HCT116 (cell line): ENCODE measurements around the gene SLC45A2. TPM values are rescaled to one million over a fixed set of nuclear protein-coding genes. Genes with fewer than 3 reads are reported as not detected.

ENCODE experiments used
- ATAC-seq: fragments of 200-7000 bp; cut with Tn5 transposase; 2 replicates; pipeline ENCODE4 v1.9.1; 2020; ENCODE audit warnings: mild to moderate bottlenecking, moderate library complexity
- BruUV-seq: library from RNA; stranded (reverse); fragments of 400-500 nt; replicated peaks from 2 replicates; lab custom pipeline; 2021; lab: Mats Ljungman, UMichigan
- CTCF ChIA-PET: fragments of 300-600 bp; sonication (Branson Sonifier 250); formaldehyde crosslinking; loops from one replicate; lab custom pipeline; 2021; ENCODE audit warnings: antibody characterized with exemption; lab: Charles Lee
- POLR2A ChIA-PET: fragments of 300-600, 350-600 bp; sonication (Branson Sonifier 250); formaldehyde crosslinking; loops from one replicate; lab custom pipeline; 2021; ENCODE audit warnings: antibody characterized with exemption; lab: Charles Lee
- RAD21 ChIA-PET, 2 experiments: fragments of 300-600 bp; sonication (Branson Sonifier 250); formaldehyde crosslinking; loops; one replicate each; lab custom pipeline; 2023; ENCODE audit warnings: low total read pairs in 2 of 2; ENCODE audit not compliant: uncharacterized antibody in 2 of 2, unreplicated experiment in 2 of 2, low non-redundant PET in 1 of 2; lab: Charles Lee
- DNase-seq: peaks from one replicate; pipeline ENCODE4 v3.0.0-alpha.2; 2010; ENCODE audit warnings: low read depth, low spot score
- H2AFZ ChIP-seq: fragments of 200-600 bp; shearing (Covaris generic), sonication (generic); 2 replicates; pipeline ENCODE4 v1.6.1; 2017; ENCODE audit warnings: low read depth, mixed run types, mixed read lengths, antibody characterized with exemption, low read length; ENCODE audit not compliant: poor library complexity, severe bottlenecking
- H3K27ac ChIP-seq: 2 replicates; pipeline ENCODE4 v1.5.1; 2012; ENCODE audit warnings: low read depth, low read length
- H3K27me3 ChIP-seq: fragments of 200-600 bp; sonication (generic); 2 replicates; pipeline ENCODE4 v1.6.1; 2016; ENCODE audit warnings: mixed run types, low read length, mixed read lengths; ENCODE audit not compliant: insufficient read depth
- H3K36me3 ChIP-seq, 2 experiments: fragments of 200-500 bp in 1 of 2; fragments of 200-600 bp in 1 of 2; sonication (Bioruptor generic) in 1 of 2; sonication (generic) in 1 of 2; 2 replicates each; pipeline versions ENCODE4 v1.5.1 to v1.6.1; 2014 to 2016; ENCODE audit warnings: low read length in 2 of 2, inconsistent platforms in 1 of 2, mixed read lengths in 1 of 2, mixed run types in 1 of 2; ENCODE audit not compliant: insufficient read depth in 2 of 2, control insufficient read depth in 1 of 2
- H3K4me1 ChIP-seq, 2 experiments: fragments of 200-600 bp in 1 of 2; sonication (generic) in 1 of 2; 2 replicates each; pipeline versions ENCODE4 v1.5.1 to v1.6.1; 2012 to 2017; ENCODE audit warnings: low read length in 2 of 2, inconsistent platforms in 1 of 2, mild to moderate bottlenecking in 1 of 2, mixed read lengths in 1 of 2, mixed run types in 1 of 2, moderate library complexity in 1 of 2; ENCODE audit not compliant: insufficient read depth in 2 of 2, control insufficient read depth in 1 of 2
- H3K4me2 ChIP-seq: fragments of 200-600 bp; sonication (generic); 2 replicates; pipeline ENCODE4 v1.6.1; 2017; ENCODE audit warnings: mixed run types, low read length, mixed read lengths
- H3K4me3 ChIP-seq, 2 experiments: fragments of 200-600 bp in 1 of 2; sonication (generic) in 1 of 2; replicated peaks in 1 of 2; 2 replicates each; pipeline ENCODE4 v1.5.1; 2011 to 2016; ENCODE audit warnings: low read length in 2 of 2, control low read depth in 1 of 2, low read depth in 1 of 2, mild to moderate bottlenecking in 1 of 2, mixed read lengths in 1 of 2, mixed run types in 1 of 2
- H3K79me2 ChIP-seq: fragments of 200-600 bp; sonication (generic); 2 replicates; pipeline ENCODE4 v1.6.1; 2017; ENCODE audit warnings: mild to moderate bottlenecking, mixed run types, low read length, moderate library complexity, mixed read lengths; ENCODE audit not compliant: insufficient read depth
- H3K9ac ChIP-seq: fragments of 200-600 bp; sonication (generic); 2 replicates; pipeline ENCODE4 v1.6.1; 2016; ENCODE audit warnings: low read length, mixed read lengths
- H3K9me2 ChIP-seq: fragments of 200-600 bp; sonication (generic), shearing (Covaris generic); 2 replicates; pipeline ENCODE4 v1.6.1; 2017; ENCODE audit warnings: mixed run types, mild to moderate bottlenecking, moderate library complexity; ENCODE audit not compliant: insufficient read depth
- H3K9me3 ChIP-seq, 2 experiments: fragments of 200-500 bp in 1 of 2; fragments of 200-600 bp in 1 of 2; sonication (Bioruptor generic) in 1 of 2; sonication (generic) in 1 of 2; 2 replicates each; pipeline ENCODE4 v1.6.1; 2014 to 2017; ENCODE audit warnings: low read length in 2 of 2, mixed read lengths in 2 of 2, inconsistent platforms in 1 of 2, low read depth in 1 of 2, mild to moderate bottlenecking in 1 of 2, mixed run types in 1 of 2, moderate library complexity in 1 of 2; ENCODE audit not compliant: control insufficient read depth in 1 of 2, insufficient read depth in 1 of 2
- H4K20me1 ChIP-seq: fragments of 200-600 bp; sonication (generic), shearing (Covaris generic); 2 replicates; pipeline ENCODE4 v1.6.1; 2017; ENCODE audit warnings: mixed run types, mild to moderate bottlenecking, moderate library complexity; ENCODE audit not compliant: insufficient read depth
- CEBPB ChIP-seq: IDR thresholded peaks from 2 replicates; pipeline ENCODE4 v1.6.1; 2012; ENCODE audit warnings: low read depth
- CTCF ChIP-seq, 3 experiments: fragments of 200-600 bp in 1 of 3; sonication (generic) in 1 of 3; IDR thresholded peaks in 2 of 3; conservative IDR thresholded peaks in 1 of 3; 2 replicates each; pipeline ENCODE4 v1.5.1; 2012 to 2017; ENCODE audit warnings: low read depth in 2 of 3, low read length in 2 of 3, antibody characterized with exemption in 1 of 3, borderline replicate concordance in 1 of 3, control low read depth in 1 of 3, mild to moderate bottlenecking in 1 of 3, mixed read lengths in 1 of 3, mixed run types in 1 of 3, moderate library complexity in 1 of 3; ENCODE audit not compliant: insufficient read depth in 1 of 3
- EGR1 ChIP-seq: IDR thresholded peaks from 2 replicates; pipeline ENCODE4 v1.6.1; 2012; ENCODE audit warnings: low read depth
- ELF1 ChIP-seq: IDR thresholded peaks from 2 replicates; pipeline ENCODE4 v1.6.1; 2012; ENCODE audit warnings: low read depth, borderline replicate concordance
- REST ChIP-seq: IDR thresholded peaks from 2 replicates; pipeline ENCODE4 v1.6.1; 2012; ENCODE audit warnings: low read depth
- ZFX ChIP-seq: fragments of 450-650 bp; IDR thresholded peaks from 2 replicates; pipeline ENCODE4 v1.6.1; 2017
- ZNF274 ChIP-seq: fragments of 200-500 bp; sonication (Bioruptor generic); IDR thresholded peaks from 2 replicates; pipeline ENCODE4 v1.6.1; 2014; ENCODE audit warnings: mild to moderate bottlenecking, low read depth, low read length, inconsistent platforms
- intact Hi-C: fragments of 100-400 bp; cut with micrococcal nuclease; formaldehyde crosslinking; loops from 2 replicates; pipeline ENCODE4 v1.10.0; 2022
- total RNA-seq: library from RNA; stranded (reverse); gene quantifications from one replicate; pipeline ENCODE4 v1.2.1, GENCODE V29; 2021; ENCODE audit not compliant: unreplicated experiment

Gene SLC45A2
- total RNA-seq, 1 experiment from 2014 or later, result not detected

- intact Hi-C loops, result no loop called here
- no peak overlapping the region for H3K4me2 ChIP-seq
- H3K27ac ChIP-seq, result no peak overlapping the region
- no peak overlapping the region for H3K4me3 ChIP-seq
- H3K27me3 ChIP-seq, result peaks cover 72% of the 10 kb centered on the region
- ChIA-PET POLR2A (no interaction called here), CTCF (interaction anchor here (1.6 kb wide), 1 partner anchor 10 kb away, joined by 7 read pairs; no protein-coding TSS in a partner anchor), RAD21 (no interaction called here)
- ATAC-seq (no peak), DNase-seq (no peak)
- H3K9ac ChIP-seq, result no peak overlapping the region
- no TSS peak for BruUV-seq
- H3K9me2 ChIP-seq, result no peaks in the 10 kb centered on the region
- TF ChIP-seq ZFX (no peak), ZNF274 (no peak), CTCF (IDR thresholded peaks at IDR 0.05 in 2 of 3, conservative IDR thresholded peaks at IDR 0.05 in 1 of 3; ENCODE audit: borderline replicate concordance in 1 of 3, insufficient read depth in 1 of 3, low read depth in 2 of 3, low read length in 2 of 3) (no peak), EGR1 (no peak), CEBPB (no peak), ELF1 (no peak), REST (no peak)
- H2AFZ ChIP-seq, result no peak overlapping the region
- H4K20me1 ChIP-seq, result no peaks in the 10 kb centered on the region
- no peaks in the 10 kb centered on the region for H3K79me2 ChIP-seq
- no peaks in the 10 kb centered on the region for H3K36me3 ChIP-seq
- no peaks in the 10 kb centered on the region for H3K4me1 ChIP-seq
- no peaks in the 10 kb centered on the region for H3K9me3 ChIP-seq
Observed at GRCh38 chr5:33944543-33945132, 39.9 kb downstream of the SLC45A2 start.
